ENCODE data around the gene RGS6. TPM values are rescaled to one million over a fixed set of nuclear protein-coding genes. Genes with fewer than 3 reads are reported as not detected.

Gene RGS6
- total RNA-seq, 4 donors from 2014 or later = 0.50 to 6.5 (median 4.7) TPM

GRCh38 chr14:71970272-71970671, 38.0 kb downstream of the RGS6 start:
- 77 to 78% methylated on average over 2 to 3 of the region's 3 CpGs for WGBS, 2 donors (ENCODE audit: low coverage in 1 of 2)
- no peak for ATAC-seq

GRCh38 chr14:71985538-71986189, 53.4 kb downstream of the RGS6 start:
- peaks cover 0 to 17% (median 3%) of the 10 kb centered on the region in 3 donors for H3K4me1 ChIP-seq
- ATAC-seq = no peak
- TF ChIP-seq POLR2A (IDR thresholded peaks at IDR 0.05) (no peak), EP300 (IDR thresholded peaks at IDR 0.05) (no peak), POLR2AphosphoS5 (IDR thresholded peaks at IDR 0.05) (no peak)
- TF ChIP-seq, protein P1, sequence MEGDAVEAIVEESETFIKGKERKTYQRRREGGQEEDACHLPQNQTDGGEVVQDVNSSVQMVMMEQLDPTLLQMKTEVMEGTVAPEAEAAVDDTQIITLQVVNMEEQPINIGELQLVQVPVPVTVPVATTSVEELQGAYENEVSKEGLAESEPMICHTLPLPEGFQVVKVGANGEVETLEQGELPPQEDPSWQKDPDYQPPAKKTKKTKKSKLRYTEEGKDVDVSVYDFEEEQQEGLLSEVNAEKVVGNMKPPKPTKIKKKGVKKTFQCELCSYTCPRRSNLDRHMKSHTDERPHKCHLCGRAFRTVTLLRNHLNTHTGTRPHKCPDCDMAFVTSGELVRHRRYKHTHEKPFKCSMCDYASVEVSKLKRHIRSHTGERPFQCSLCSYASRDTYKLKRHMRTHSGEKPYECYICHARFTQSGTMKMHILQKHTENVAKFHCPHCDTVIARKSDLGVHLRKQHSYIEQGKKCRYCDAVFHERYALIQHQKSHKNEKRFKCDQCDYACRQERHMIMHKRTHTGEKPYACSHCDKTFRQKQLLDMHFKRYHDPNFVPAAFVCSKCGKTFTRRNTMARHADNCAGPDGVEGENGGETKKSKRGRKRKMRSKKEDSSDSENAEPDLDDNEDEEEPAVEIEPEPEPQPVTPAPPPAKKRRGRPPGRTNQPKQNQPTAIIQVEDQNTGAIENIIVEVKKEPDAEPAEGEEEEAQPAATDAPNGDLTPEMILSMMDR (IDR thresholded peaks at IDR 0.05) = no peak
- H3K27ac ChIP-seq = peak overlapping the region in 2 of 4 donors; percentile 9 to 12
- no peaks in the 10 kb centered on the region for H3K9me3 ChIP-seq
- H3K4me3 ChIP-seq = no peak overlapping the region
- no peaks in the 10 kb centered on the region for H3K27me3 ChIP-seq
- no peaks in the 10 kb centered on the region for H3K36me3 ChIP-seq
- WGBS, 2 donors (ENCODE audit: low coverage in 1 of 2) = 15 to 19% methylated on average over 3 of the region's 3 CpGs

More at GRCh38 chr14:71970272-71970671, 38.0 kb downstream of the RGS6 start:
- Histone ChIP-seq H3K27ac (no peak overlapping the region), H3K4me1 (no peaks in the 10 kb centered on the region), H3K36me3 (no peaks in the 10 kb centered on the region), H3K4me3 (no peak overlapping the region), H3K27me3 (no peaks in the 10 kb centered on the region), H3K9me3 (no peaks in the 10 kb centered on the region)
- no peak for TF ChIP-seq POLR2AphosphoS5 (IDR thresholded peaks at IDR 0.05)
- TF ChIP-seq EP300 (IDR thresholded peaks at IDR 0.05) = no peak
- no peak for TF ChIP-seq POLR2A (IDR thresholded peaks at IDR 0.05)
- TF ChIP-seq, protein P1 (IDR thresholded peaks at IDR 0.05) = no peak

DNA sequence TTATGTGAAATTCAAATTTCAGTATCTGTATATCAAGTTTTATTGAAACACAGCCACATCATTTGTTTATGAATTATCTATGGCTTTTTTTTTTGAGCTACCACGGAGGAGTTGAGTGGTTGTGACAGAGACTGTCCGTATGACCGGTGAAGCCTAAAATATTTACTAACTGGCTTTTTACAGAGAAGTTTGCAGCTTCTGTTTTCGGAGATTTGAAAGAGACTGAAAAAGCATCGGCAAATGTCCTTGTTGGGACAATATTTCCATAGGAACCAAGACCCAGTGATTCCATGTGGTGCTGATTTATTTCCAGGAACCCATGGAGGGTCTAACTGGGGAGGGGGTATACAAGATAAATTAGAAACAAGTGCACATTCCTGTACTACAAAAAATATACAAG, 56.2 kb downstream of the RGS6 start:
- WGBS, 2 donors (ENCODE audit: low coverage in 1 of 2) = 64 to 90% methylated on average over 5 of the region's 5 CpGs
- no peaks in the 10 kb centered on the region for H3K27me3 ChIP-seq
- no peak for ATAC-seq
- H3K27ac ChIP-seq = no peak overlapping the region
- TF ChIP-seq, protein P1 (IDR thresholded peaks at IDR 0.05) = no peak
- TF ChIP-seq EP300 (IDR thresholded peaks at IDR 0.05) (no peak), POLR2A (IDR thresholded peaks at IDR 0.05) (no peak), POLR2AphosphoS5 (IDR thresholded peaks at IDR 0.05) (no peak)
- H3K9me3 ChIP-seq = no peaks in the 10 kb centered on the region
- H3K4me1 ChIP-seq = peaks cover 0 to 17% (median 3%) of the 10 kb centered on the region in 3 donors
- H3K4me3 ChIP-seq = no peak overlapping the region
- no peaks in the 10 kb centered on the region for H3K36me3 ChIP-seq

DNA sequence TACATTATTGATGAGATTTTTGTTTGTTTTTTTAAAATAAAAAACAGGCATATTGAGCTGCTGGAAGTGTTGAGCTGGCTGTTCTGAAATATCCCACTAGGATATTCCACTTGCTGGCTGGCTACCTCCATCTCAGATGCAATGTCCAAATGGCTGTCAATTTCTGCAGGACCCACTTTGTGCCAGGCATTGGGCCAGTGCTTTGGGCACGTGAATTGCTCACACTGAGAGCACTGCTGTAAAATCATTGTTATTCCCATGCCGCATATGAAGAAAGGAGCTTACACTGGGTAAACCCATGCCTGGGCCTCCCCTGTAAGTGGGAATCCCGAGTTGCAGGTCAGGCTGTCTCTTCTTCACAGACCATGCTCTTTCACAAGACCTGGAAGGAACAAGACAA, 56.7 kb downstream of the RGS6 start:
- Histone ChIP-seq H3K4me1 (peaks cover 0 to 17% (median 3%) of the 10 kb centered on the region in 3 donors), H3K4me3 (no peak overlapping the region), H3K9me3 (no peaks in the 10 kb centered on the region), H3K36me3 (no peaks in the 10 kb centered on the region), H3K27me3 (no peaks in the 10 kb centered on the region), H3K27ac (no peak overlapping the region)
- ATAC-seq = no peak
- TF ChIP-seq EP300 (IDR thresholded peaks at IDR 0.05) (no peak), POLR2A (IDR thresholded peaks at IDR 0.05) (no peak), POLR2AphosphoS5 (IDR thresholded peaks at IDR 0.05) (no peak)
- TF ChIP-seq, protein P1 (IDR thresholded peaks at IDR 0.05) = no peak
- WGBS, 2 donors (ENCODE audit: low coverage in 1 of 2) = 89 to 93% methylated on average over 1 to 2 of the region's 3 CpGs

- no peak for TF ChIP-seq POLR2AphosphoS5 (IDR thresholded peaks at IDR 0.05)
- TF ChIP-seq, protein P1 (IDR thresholded peaks at IDR 0.05) = no peak
- TF ChIP-seq POLR2A (IDR thresholded peaks at IDR 0.05) = no peak
- no peak for TF ChIP-seq EP300 (IDR thresholded peaks at IDR 0.05)
- ATAC-seq = no peak
- no peaks in the 10 kb centered on the region for H3K36me3 ChIP-seq
- no peak overlapping the region for H3K27ac ChIP-seq
- no peak overlapping the region for H3K4me3 ChIP-seq
- H3K27me3 ChIP-seq = no peaks in the 10 kb centered on the region
- no peaks in the 10 kb centered on the region for H3K4me1 ChIP-seq
- WGBS, 2 donors (ENCODE audit: low coverage in 1 of 2) = 63 to 78% methylated on average over 5 of the region's 5 CpGs
- no peaks in the 10 kb centered on the region for H3K9me3 ChIP-seq
These were observed 62.2 kb downstream of the RGS6 start for GRCh38 chr14:71994416-71994815.
